HG03520 (cell line): ENCODE data around the gene TIGD4.
"Not testable (repeated sequence)": the region's sequence is repeated elsewhere in the genome, so short reads cannot be mapped to it uniquely, and the experiment has no call there.

Experiments
- ATAC-seq: cut with Tn5 transposase; IDR thresholded peaks from one replicate; pipeline ENCODE4 v1.9.1; 2021; ENCODE audit warnings: mild to moderate bottlenecking, moderate library complexity; ENCODE audit not compliant: unreplicated experiment

Gene TIGD4

DNA sequence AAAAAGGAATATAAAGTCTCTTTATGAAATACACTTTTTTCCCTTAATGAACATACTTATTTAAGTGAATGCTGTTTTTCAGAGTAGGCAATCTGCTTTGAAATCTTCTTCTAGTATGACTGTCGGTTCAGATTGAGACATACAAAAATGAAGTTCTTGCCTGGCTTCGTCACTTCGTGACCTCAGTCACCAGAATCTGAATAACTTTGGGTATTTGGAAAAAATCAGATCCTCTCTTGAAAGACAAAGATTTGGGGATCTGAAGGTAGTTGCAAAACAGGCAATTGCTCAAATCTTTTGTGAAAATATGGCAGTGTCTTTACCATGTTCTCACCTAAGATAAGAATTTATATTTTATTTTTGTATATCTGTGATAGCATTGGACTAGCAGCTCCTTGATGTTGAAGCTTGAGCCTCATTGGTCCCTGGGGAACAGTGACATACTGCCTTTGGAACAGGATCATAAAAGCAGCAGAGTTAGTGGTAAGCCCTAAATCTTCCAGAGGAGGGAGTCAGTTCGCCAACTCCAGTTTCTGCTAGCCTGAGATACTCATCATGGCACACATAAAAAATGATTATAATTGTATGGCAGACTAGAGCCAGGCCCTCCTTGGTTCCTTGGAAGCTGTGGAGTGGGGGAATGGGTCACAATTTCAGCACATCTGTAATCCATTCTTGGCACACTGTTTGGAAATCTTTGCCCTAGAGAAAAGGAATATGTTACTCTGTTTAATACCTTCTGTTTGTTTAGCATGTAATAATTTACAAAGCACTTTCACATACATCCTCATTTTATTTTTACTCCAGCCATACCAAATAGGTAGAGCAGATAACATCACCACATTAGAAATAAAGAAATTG is 5.2 kb upstream of the TIGD4 start:
- ATAC-seq = no peak

- ATAC-seq = peak; percentile 18
These were observed 793 bp upstream of the TIGD4 start for GRCh38 chr4:152780267-152780778.

DNA sequence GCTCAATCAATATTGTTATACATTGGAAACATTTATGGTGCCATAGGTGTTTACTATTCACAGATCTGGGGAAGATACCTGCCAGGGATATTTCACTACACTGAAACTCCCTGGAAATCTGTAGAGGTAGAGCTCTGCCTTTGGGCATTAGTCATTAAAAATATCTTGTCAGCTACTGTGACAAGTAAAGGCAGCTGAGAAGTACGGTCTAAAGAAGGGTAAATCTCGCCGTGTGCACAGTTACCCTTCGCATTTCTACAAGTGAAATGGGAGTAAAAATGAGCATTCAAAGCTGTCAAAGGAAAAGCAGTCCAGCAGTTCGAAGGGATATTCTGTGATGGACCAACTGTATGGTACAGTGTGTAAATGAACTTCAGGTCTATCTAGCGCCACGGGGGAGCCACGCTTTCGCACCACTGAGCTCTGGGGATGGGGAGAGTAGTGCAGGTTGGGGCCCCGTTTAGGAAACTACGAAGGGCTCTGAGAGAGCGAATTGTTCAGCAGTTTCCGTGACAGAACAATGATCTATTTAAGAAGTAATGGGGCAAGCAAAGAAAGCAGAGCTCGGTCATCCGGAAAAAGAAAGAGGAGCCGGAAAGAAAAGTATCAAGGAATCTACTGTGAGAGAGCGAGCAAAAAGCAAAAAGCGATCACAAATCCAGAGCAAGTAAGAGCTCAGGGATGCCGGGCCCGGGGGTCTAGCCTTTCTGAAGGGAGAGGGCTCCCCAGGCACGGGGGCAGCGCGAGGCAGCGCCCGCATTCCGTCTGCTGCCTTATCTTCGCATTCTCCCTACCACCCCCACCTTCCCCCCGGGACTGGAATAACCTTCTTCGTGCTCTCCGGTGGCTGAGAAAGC is 646 bp downstream of the TIGD4 start:
- ATAC-seq = peak; percentile 30

DNA sequence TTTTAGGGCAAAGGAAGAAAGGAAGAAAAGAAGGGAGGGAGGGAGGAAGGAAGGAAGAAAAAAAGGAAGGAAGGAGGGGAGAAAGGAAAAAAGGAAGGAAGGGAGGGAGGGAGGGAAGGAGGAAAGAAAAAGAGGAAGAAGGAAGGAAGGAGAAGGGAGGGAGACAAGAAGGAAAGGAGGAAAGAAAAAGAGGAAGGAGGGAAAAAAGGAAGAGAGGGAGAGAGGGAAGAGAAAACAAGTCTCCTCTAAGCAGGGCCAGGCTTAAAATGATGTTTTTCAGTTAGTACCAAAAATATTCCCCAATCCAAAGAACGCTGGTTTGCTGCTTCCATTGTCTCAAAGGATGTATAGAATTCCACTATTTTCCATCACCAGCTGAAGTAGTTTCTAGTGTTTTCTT is 2.0 kb downstream of the TIGD4 start:
- no peak for ATAC-seq

DNA sequence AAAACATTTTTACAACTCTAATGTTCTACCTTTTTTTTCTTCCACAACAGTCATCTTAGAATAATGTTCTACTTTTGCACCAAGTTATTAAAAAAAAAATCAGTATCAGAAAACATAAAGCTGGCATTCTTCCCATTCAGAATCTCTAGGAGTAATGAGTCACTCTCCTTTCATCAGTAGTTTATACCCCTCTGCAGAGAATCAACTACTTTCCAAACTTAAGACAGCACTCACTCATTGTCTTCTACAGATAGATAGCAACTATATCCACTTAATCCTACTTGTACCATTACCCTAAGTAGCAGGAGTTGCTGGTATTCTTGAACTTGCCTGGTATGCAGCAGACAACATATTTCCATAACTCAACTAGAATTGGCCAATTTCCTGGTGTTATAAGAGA is 3.2 kb downstream of the TIGD4 start:
- ATAC-seq = no peak

DNA sequence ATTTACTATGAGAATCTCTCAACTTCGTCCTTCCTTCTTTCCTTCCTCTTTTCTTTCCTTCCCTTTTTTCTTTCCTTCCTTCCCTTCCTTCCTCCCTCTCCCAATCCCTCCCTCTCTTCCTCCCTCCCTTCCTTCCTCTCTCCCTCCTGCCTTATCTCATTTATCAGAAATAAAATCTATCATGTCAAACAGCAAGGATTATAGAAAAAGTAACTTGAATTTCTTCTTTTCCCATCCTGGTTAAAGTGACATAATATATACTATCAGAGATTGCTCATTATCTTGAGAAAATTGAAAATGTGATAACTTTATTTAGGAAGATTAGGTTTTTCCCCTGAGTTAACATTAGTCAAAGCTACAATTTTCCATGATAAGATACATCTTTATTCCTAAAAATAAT is 5.6 kb downstream of the TIGD4 start:
- no peak for ATAC-seq

- no peak for ATAC-seq
These were observed 6.2 kb downstream of the TIGD4 start for GRCh38 chr4:152773339-152773738.

DNA sequence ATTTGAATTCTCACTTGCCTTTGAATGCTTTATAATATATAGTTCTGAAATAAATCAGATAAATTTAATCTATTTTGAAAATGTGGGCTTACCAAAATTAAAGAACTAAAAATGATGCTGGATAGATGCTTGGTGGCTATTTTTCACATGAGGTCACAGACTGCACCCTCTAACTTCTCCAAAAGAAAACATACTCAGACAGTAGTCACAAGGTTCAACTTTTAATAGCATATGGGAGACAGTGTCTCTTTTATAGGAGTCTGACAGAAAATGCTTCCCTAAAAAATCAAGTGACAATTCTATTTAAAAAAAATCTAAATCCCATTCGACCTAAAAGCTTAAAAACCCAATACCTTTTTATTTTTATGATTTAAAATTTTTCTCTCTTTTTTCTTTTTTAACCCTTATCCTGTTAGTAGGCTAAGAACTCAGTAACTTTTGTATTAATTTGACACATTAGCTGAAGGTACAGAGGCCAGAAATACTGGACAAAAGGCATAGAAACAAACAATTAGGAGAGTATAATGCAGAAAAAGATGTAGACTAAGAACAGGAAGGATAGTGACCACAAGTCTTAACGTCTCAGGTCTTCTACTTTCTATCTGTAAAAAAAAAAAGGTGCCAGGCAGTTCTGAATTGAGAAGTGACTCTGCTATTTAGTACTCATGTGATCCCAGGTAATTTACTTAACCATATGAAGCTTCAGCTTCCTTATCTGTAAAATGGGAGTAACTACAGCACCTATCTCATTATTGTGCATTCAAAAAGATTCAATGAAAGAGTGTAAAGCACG is 7.6 kb downstream of the TIGD4 start:
- peak; percentile 88 for ATAC-seq

- ATAC-seq = not testable (repeated sequence)
These were observed 14.3 kb downstream of the TIGD4 start for GRCh38 chr4:152765069-152765737.

DNA sequence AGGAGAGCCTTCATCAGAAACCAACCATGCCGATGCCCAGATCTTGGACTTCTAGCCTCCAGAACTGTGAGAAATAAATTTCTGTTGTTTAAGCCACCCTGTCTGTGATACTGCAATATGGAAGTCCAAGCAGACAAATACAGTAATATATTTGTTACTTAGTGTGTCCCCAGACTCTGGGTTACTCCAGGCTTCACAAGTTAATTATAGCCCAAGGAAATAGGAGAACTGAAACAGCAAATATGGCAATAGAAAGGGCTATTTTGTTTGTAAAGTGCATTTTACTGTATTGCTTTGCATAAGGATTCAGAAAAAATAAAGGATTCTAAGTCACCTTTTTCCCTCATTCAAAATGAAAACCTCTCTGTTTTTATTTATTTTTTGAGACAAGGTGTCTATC is 15.7 kb downstream of the TIGD4 start:
- no peak for ATAC-seq

DNA sequence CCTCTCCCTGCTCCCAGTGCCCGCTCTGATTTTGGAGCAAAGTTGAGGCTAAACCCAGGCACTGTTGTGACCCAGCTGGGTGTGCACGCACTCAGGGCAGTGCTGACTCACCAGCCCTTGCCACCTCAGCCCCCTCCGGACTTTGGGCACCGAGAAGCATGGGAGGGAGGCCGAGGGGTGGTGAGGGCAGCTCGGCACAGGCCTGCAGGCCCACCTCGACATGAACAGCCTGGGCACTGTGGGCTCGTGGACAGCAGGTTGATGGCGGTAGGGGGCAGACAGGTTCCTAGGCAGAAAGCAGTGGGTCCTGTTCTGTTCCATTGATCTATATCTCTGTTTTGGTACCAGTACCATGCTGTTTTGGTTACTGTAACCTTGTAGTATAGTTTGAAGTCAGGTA is 30.9 kb downstream of the TIGD4 start:
- no peak for ATAC-seq

GRCh38 chr4:152747444-152747843 is 32.1 kb downstream of the TIGD4 start:
- no peak for ATAC-seq

DNA sequence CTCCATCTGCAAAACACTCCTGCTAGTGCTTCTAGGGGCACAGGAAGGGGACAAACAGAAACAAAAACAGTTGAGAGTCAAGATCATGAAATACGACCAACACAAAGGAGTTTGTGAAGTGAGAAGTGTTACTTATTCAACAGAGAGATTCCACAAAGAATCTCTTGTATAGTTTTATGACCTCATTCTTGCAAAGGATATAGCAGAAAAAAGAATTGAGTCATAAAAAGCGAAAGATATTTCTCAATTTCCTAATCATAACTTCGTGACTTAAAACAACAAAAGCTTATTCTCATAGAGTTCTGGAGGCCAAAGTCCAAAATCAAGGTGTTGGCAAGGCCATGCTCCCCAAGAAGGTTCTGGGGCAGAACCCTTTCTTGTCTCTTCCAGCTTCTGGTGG is 40.7 kb downstream of the TIGD4 start:
- no peak for ATAC-seq

DNA sequence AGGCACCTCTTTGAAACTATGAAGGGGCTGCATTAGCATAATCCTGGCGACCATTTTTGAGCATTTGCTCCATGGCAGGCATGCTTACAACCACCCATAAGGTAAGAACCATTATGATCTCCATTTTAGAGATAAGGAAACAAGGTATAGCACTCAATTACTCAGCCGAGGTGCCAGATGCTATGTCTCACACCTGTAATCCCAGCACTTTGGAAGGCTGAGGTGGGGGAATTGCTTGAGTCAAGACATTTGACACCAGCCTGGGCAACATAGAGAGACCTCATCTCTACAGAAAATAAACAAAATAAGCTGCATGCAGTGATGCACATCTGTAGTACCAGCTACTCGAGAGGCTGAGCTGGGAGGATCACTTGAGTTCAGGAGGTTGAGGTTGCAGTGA is 43.6 kb downstream of the TIGD4 start:
- ATAC-seq = no peak

DNA sequence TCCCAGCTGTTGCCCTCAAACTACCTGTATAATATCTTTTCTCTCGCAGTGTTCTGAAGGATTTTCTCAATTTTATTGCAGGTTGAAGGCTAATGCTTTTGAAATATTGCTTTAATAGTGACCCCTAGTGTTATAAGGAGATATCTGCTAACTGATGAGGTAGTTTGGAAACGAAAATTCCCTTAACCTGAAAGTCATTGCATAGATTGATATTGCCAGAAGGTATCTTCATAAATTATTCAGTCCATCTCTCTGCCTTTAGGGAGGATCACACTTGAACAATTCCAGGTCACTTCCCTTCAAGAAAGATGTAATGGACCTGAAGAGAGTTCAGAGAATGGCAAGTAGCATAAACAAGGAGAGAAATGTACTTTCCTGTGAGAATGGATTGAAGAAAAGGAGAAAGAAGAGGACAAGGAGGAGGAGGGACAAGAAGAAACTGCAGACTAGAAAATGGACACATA is 44.1 kb downstream of the TIGD4 start:
- no peak for ATAC-seq

DNA sequence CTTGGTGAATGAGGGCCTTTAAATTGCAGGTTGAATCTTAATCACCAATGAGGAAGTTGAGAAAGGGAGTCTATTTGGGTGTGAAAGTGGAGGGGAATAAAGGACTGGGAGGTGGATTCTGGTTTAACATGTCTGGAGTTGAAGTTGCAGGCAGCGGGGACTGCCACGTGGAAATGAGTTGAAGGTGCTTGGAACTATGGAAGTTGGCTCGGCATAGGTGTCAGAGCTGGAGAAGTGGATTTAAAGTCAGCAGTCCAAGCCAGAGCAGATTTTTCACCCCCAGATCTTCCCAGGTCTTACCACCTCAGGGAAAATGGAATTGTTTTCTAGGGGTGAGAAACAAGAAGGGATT is 44.9 kb downstream of the TIGD4 start:
- ATAC-seq = no peak

DNA sequence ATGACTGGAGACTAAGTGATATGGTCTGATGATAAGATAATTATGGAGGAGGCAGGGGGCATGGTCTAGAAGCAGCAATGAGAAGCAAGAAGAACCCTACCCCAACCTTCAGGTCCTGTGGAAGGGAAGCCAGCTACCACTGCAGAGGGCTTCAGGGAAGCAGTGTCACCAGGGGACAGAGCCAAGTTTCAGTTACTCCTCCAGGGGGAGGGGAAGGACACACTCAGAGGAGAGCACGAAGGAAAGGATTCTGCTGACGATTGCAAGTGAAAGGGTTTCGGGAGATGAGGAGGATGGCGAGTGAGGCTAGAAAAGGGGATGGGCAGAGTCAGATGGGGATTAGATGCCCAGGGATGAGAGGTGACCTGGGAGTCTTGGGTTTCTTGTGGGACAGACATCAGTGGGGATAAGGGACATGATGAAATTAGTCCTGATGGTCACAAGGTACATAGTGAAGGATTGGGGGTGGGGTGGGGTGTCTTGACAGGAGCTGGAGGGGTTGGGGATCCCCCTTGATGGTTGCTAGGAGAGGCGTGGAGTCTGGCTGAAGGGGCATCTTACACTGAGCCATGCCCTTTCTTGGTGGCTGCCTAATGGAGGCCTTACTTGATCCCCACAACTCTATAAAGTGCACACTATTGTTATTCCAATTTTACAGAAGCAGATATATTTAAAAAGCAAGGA is 45.4 kb downstream of the TIGD4 start:
- ATAC-seq = no peak

DNA sequence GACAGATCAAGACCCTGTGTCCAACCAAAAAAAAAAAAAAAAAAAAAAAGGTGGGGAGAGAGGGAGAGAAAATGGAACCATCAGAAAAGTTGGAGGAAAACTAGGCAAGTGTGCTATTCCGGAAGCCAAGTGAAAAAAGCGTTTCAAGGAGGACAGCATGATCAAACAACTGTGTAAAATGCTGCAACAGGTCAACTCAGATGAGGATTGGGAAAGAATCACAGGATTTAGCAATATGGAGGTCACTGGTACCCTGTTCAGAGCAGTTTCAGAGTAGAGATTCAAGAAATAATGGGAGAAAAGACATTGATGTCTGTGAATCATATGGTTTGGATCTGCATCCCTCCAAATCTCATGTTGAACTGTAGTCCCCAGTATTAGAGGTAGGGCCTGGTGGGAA is 47.5 kb downstream of the TIGD4 start:
- no peak for ATAC-seq

- ATAC-seq = no peak
These were observed 50.1 kb downstream of the TIGD4 start for GRCh38 chr4:152729466-152729865.

- ATAC-seq = no peak
These were observed 51.2 kb downstream of the TIGD4 start for GRCh38 chr4:152728343-152728742.
